SK-N-SH treated with all-trans-retinoic acid at 6 μM for 48 hours (cell line): Measurements from ENCODE around the gene MYL4.

Experiments used
- ARNTL ChIP-seq: fragments of 450-650 bp; formaldehyde crosslinking; IDR thresholded peaks from 2 replicates; pipeline ENCODE4 v1.5.0; 2020; ENCODE audit warnings: low read depth, mild to moderate bottlenecking, moderate library complexity, borderline replicate concordance
- CSDC2 ChIP-seq: fragments of 250-450 bp; sonication (Bioruptor Pico); IDR thresholded peaks from 2 replicates; pipeline ENCODE4 v1.5.0; 2020; ENCODE audit warnings: mild to moderate bottlenecking, moderate library complexity
- POU6F1 ChIP-seq: fragments of 250-450 bp; sonication (Bioruptor Pico); IDR thresholded peaks from 2 replicates; pipeline ENCODE4 v1.8.0; 2021; ENCODE audit warnings: low read depth, mild to moderate bottlenecking, moderate library complexity, borderline replicate concordance
- SNAI2 ChIP-seq: fragments of 250-450 bp; sonication (Bioruptor Pico); IDR thresholded peaks from 2 replicates; pipeline ENCODE4 v1.5.0; 2020; ENCODE audit warnings: mild to moderate bottlenecking, moderate library complexity

DNA sequence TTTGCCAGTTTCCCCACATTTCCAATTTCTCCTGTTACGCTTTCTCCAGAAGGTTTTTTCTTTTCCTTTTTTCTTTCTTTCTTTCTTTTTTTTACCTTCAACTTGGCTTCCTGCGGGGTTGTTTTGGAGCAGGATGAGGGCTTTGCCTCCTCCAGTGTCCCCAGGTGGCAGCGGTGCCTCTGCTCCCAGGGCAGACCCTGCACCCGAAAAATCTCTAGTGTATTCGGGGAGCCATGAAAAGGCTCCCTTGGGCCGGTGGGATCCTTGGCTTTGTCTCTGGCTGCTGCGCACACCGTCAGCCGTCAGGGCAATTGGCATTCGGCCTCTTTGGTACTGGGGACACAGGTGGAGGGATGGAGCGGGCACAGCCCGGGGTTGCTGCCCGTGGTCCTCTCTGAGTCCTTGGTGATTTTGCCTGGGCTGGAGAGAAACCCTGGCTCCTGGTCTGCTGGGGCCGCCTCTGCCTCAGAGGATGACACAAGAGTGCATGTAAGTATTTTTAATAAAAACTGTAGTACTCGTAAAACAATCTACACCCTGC is 45.3 kb downstream of the MYL4 start:
- no peak for TF ChIP-seq SNAI2 (CRISPR knock-in tag)
- no peak for TF ChIP-seq ARNTL (CRISPR knock-in tag)
- no peak for TF ChIP-seq POU6F1 (CRISPR knock-in tag)
- no peak for TF ChIP-seq CSDC2 (CRISPR knock-in tag)
